AG04450 (cell line): Measurements from ENCODE around the gene MYOT. TPM values are rescaled to one million over a fixed set of nuclear protein-coding genes. Genes with fewer than 3 reads are reported as not detected.

Experiments used
- CTCF ChIA-PET: fragments of 300-600, 350-600 bp; formaldehyde crosslinking; extraction: SDS; loops from one replicate; lab custom pipeline; 2022; ENCODE audit warnings: antibody characterized with exemption, inconsistent platforms; lab: Charles Lee
- POLR2A ChIA-PET: fragments of 350-600 bp; formaldehyde crosslinking; extraction: SDS; loops from one replicate; lab custom pipeline; 2021; ENCODE audit warnings: antibody characterized with exemption, inconsistent platforms; lab: Yijun Ruan, JAX
- DNase-seq: peaks from one replicate; pipeline ENCODE4 v3.0.0-alpha.2; 2011; ENCODE audit warnings: low read depth, low spot score
- H3K27ac ChIP-seq: one replicate; pipeline ENCODE4 v1.5.1; 2012; ENCODE audit warnings: low read depth, low read length, control low read depth
- H3K27me3 ChIP-seq: one replicate; pipeline ENCODE4 v1.6.0; 2012; ENCODE audit warnings: low read length; ENCODE audit not compliant: control insufficient read depth, insufficient read depth
- H3K4me3 ChIP-seq: 2 replicates; pipeline ENCODE4 v1.5.1; 2011; ENCODE audit warnings: mild to moderate bottlenecking, low read depth, low read length, control low read depth
- H3K9me3 ChIP-seq: 2 replicates; pipeline ENCODE4 v1.5.1; 2012; ENCODE audit warnings: low read length; ENCODE audit not compliant: control insufficient read depth, insufficient read depth
- CTCF ChIP-seq: IDR thresholded peaks from 2 replicates; pipeline ENCODE4 v1.5.1; 2011; ENCODE audit warnings: low read depth, low read length, control low read depth, inconsistent platforms
- polyA plus RNA-seq: library from polyadenylated mRNA; depleted of rRNA; stranded (reverse); fragments of >200 nt; gene quantifications from 2 replicates; pipeline ENCODE4 v1.2.3, GENCODE V29; 2011

Gene MYOT
- polyA plus RNA-seq, 1 experiment, result not detected

- POLR2A ChIA-PET, result no interaction called here
- CTCF ChIA-PET, result no interaction called here
Observed at GRCh38 chr5:137836997-137837396, 30.7 kb upstream of the MYOT start.

GRCh38 chr5:137837491-137838394 is 29.9 kb upstream of the MYOT start:
- H3K27ac ChIP-seq, result no peak overlapping the region
- DNase-seq, result no peak
- H3K9me3 ChIP-seq, result no peaks in the 10 kb centered on the region
- ChIA-PET POLR2A (no interaction called here), CTCF (interaction anchor here (0.7 to 0.9 kb wide), 2 partner anchors 59 to 198 kb away, joined by 3 read pairs; no protein-coding TSS in a partner anchor)
- no peak overlapping the region for H3K4me3 ChIP-seq
- peaks cover 2% of the 10 kb centered on the region for H3K27me3 ChIP-seq
- TF ChIP-seq CTCF, result no peak

More at GRCh38 chr5:137836997-137837396, 30.7 kb upstream of the MYOT start:
- DNase-seq, result no peak
- no peak for TF ChIP-seq CTCF
- no peak overlapping the region for H3K4me3 ChIP-seq
- no peak overlapping the region for H3K27ac ChIP-seq
- H3K9me3 ChIP-seq, result no peaks in the 10 kb centered on the region
- H3K27me3 ChIP-seq, result no peaks in the 10 kb centered on the region

GRCh38 chr5:137838976-137839375 is 28.7 kb upstream of the MYOT start:
- DNase-seq, result no peak
- no peak overlapping the region for H3K4me3 ChIP-seq
- no peak overlapping the region for H3K27ac ChIP-seq
- CTCF ChIA-PET, result no interaction called here
- no peak for TF ChIP-seq CTCF
- H3K27me3 ChIP-seq, result peaks cover 2% of the 10 kb centered on the region
- H3K9me3 ChIP-seq, result no peaks in the 10 kb centered on the region
- POLR2A ChIA-PET, result no interaction called here

- H3K4me3 ChIP-seq, result no peak overlapping the region
- DNase-seq, result no peak
- H3K27ac ChIP-seq, result no peak overlapping the region
- ChIA-PET CTCF (interaction anchor here (1.5 kb wide), 1 partner anchor 63 kb away, joined by 6 read pairs; no protein-coding TSS in a partner anchor), POLR2A (no interaction called here)
- no peak for TF ChIP-seq CTCF
- H3K9me3 ChIP-seq, result no peaks in the 10 kb centered on the region
- H3K27me3 ChIP-seq, result peaks cover 5% of the 10 kb centered on the region
Observed at GRCh38 chr5:137842296-137842695, 25.4 kb upstream of the MYOT start.

GRCh38 chr5:137843676-137844299 is 23.9 kb upstream of the MYOT start:
- peaks cover 5% of the 10 kb centered on the region for H3K27me3 ChIP-seq
- POLR2A ChIA-PET, result no interaction called here
- H3K9me3 ChIP-seq, result no peaks in the 10 kb centered on the region
- no peak for DNase-seq
- no peak overlapping the region for H3K4me3 ChIP-seq
- CTCF ChIA-PET, result interaction anchor here (0.6 kb wide), 2 partner anchors 65 to 320 kb away, joined by 3 to 5 read pairs; no protein-coding TSS in a partner anchor
- no peak for TF ChIP-seq CTCF
- H3K27ac ChIP-seq, result no peak overlapping the region
